HCT116 (cell line): ENCODE data around the gene TNFSF10. TPM values are rescaled to one million over a fixed set of nuclear protein-coding genes. Genes with fewer than 3 reads are reported as not detected.

Source experiments
- ATAC-seq: fragments of 200-7000 bp; cut with Tn5 transposase; 2 replicates; pipeline ENCODE4 v1.9.1; 2020; ENCODE audit warnings: mild to moderate bottlenecking, moderate library complexity
- BruUV-seq: library from RNA; stranded (reverse); fragments of 400-500 nt; replicated peaks from 2 replicates; lab custom pipeline; 2021; lab: Mats Ljungman, UMichigan
- CTCF ChIA-PET: fragments of 300-600 bp; sonication (Branson Sonifier 250); formaldehyde crosslinking; loops from one replicate; lab custom pipeline; 2021; ENCODE audit warnings: antibody characterized with exemption; lab: Charles Lee
- POLR2A ChIA-PET: fragments of 300-600, 350-600 bp; sonication (Branson Sonifier 250); formaldehyde crosslinking; loops from one replicate; lab custom pipeline; 2021; ENCODE audit warnings: antibody characterized with exemption; lab: Charles Lee
- RAD21 ChIA-PET, 2 experiments: fragments of 300-600 bp; sonication (Branson Sonifier 250); formaldehyde crosslinking; loops; one replicate each; lab custom pipeline; 2023; ENCODE audit warnings: low total read pairs in 2 of 2; ENCODE audit not compliant: uncharacterized antibody in 2 of 2, unreplicated experiment in 2 of 2, low non-redundant PET in 1 of 2; lab: Charles Lee
- DNase-seq: peaks from one replicate; pipeline ENCODE4 v3.0.0-alpha.2; 2010; ENCODE audit warnings: low read depth, low spot score
- H2AFZ ChIP-seq: fragments of 200-600 bp; shearing (Covaris generic), sonication (generic); 2 replicates; pipeline ENCODE4 v1.6.1; 2017; ENCODE audit warnings: low read depth, mixed run types, mixed read lengths, antibody characterized with exemption, low read length; ENCODE audit not compliant: poor library complexity, severe bottlenecking
- H3K27ac ChIP-seq: 2 replicates; pipeline ENCODE4 v1.5.1; 2012; ENCODE audit warnings: low read depth, low read length
- H3K27me3 ChIP-seq: fragments of 200-600 bp; sonication (generic); 2 replicates; pipeline ENCODE4 v1.6.1; 2016; ENCODE audit warnings: mixed run types, low read length, mixed read lengths; ENCODE audit not compliant: insufficient read depth
- H3K36me3 ChIP-seq, 2 experiments: fragments of 200-500 bp in 1 of 2; fragments of 200-600 bp in 1 of 2; sonication (Bioruptor generic) in 1 of 2; sonication (generic) in 1 of 2; 2 replicates each; pipeline versions ENCODE4 v1.5.1 to v1.6.1; 2014 to 2016; ENCODE audit warnings: low read length in 2 of 2, inconsistent platforms in 1 of 2, mixed read lengths in 1 of 2, mixed run types in 1 of 2; ENCODE audit not compliant: insufficient read depth in 2 of 2, control insufficient read depth in 1 of 2
- H3K4me1 ChIP-seq, 2 experiments: fragments of 200-600 bp in 1 of 2; sonication (generic) in 1 of 2; 2 replicates each; pipeline versions ENCODE4 v1.5.1 to v1.6.1; 2012 to 2017; ENCODE audit warnings: low read length in 2 of 2, inconsistent platforms in 1 of 2, mild to moderate bottlenecking in 1 of 2, mixed read lengths in 1 of 2, mixed run types in 1 of 2, moderate library complexity in 1 of 2; ENCODE audit not compliant: insufficient read depth in 2 of 2, control insufficient read depth in 1 of 2
- H3K4me2 ChIP-seq: fragments of 200-600 bp; sonication (generic); 2 replicates; pipeline ENCODE4 v1.6.1; 2017; ENCODE audit warnings: mixed run types, low read length, mixed read lengths
- H3K4me3 ChIP-seq, 2 experiments: fragments of 200-600 bp in 1 of 2; sonication (generic) in 1 of 2; replicated peaks in 1 of 2; 2 replicates each; pipeline ENCODE4 v1.5.1; 2011 to 2016; ENCODE audit warnings: low read length in 2 of 2, control low read depth in 1 of 2, low read depth in 1 of 2, mild to moderate bottlenecking in 1 of 2, mixed read lengths in 1 of 2, mixed run types in 1 of 2
- H3K79me2 ChIP-seq: fragments of 200-600 bp; sonication (generic); 2 replicates; pipeline ENCODE4 v1.6.1; 2017; ENCODE audit warnings: mild to moderate bottlenecking, mixed run types, low read length, moderate library complexity, mixed read lengths; ENCODE audit not compliant: insufficient read depth
- H3K9ac ChIP-seq: fragments of 200-600 bp; sonication (generic); 2 replicates; pipeline ENCODE4 v1.6.1; 2016; ENCODE audit warnings: low read length, mixed read lengths
- H3K9me2 ChIP-seq: fragments of 200-600 bp; sonication (generic), shearing (Covaris generic); 2 replicates; pipeline ENCODE4 v1.6.1; 2017; ENCODE audit warnings: mixed run types, mild to moderate bottlenecking, moderate library complexity; ENCODE audit not compliant: insufficient read depth
- H3K9me3 ChIP-seq, 2 experiments: fragments of 200-500 bp in 1 of 2; fragments of 200-600 bp in 1 of 2; sonication (Bioruptor generic) in 1 of 2; sonication (generic) in 1 of 2; 2 replicates each; pipeline ENCODE4 v1.6.1; 2014 to 2017; ENCODE audit warnings: low read length in 2 of 2, mixed read lengths in 2 of 2, inconsistent platforms in 1 of 2, low read depth in 1 of 2, mild to moderate bottlenecking in 1 of 2, mixed run types in 1 of 2, moderate library complexity in 1 of 2; ENCODE audit not compliant: control insufficient read depth in 1 of 2, insufficient read depth in 1 of 2
- H4K20me1 ChIP-seq: fragments of 200-600 bp; sonication (generic), shearing (Covaris generic); 2 replicates; pipeline ENCODE4 v1.6.1; 2017; ENCODE audit warnings: mixed run types, mild to moderate bottlenecking, moderate library complexity; ENCODE audit not compliant: insufficient read depth
- CBX3 ChIP-seq: IDR thresholded peaks from 2 replicates; pipeline ENCODE4 v1.6.1; 2012; ENCODE audit warnings: low read depth
- CEBPB ChIP-seq: IDR thresholded peaks from 2 replicates; pipeline ENCODE4 v1.6.1; 2012; ENCODE audit warnings: low read depth
- CTCF ChIP-seq, 3 experiments: fragments of 200-600 bp in 1 of 3; sonication (generic) in 1 of 3; IDR thresholded peaks in 2 of 3; conservative IDR thresholded peaks in 1 of 3; 2 replicates each; pipeline ENCODE4 v1.5.1; 2012 to 2017; ENCODE audit warnings: low read depth in 2 of 3, low read length in 2 of 3, antibody characterized with exemption in 1 of 3, borderline replicate concordance in 1 of 3, control low read depth in 1 of 3, mild to moderate bottlenecking in 1 of 3, mixed read lengths in 1 of 3, mixed run types in 1 of 3, moderate library complexity in 1 of 3; ENCODE audit not compliant: insufficient read depth in 1 of 3
- EGR1 ChIP-seq: IDR thresholded peaks from 2 replicates; pipeline ENCODE4 v1.6.1; 2012; ENCODE audit warnings: low read depth
- EZH2 ChIP-seq: fragments of 200-600 bp; sonication (generic); IDR thresholded peaks from 2 replicates; pipeline ENCODE4 v1.6.1; 2017; ENCODE audit warnings: antibody characterized with exemption, mixed run types
- EZH2phosphoT487 ChIP-seq: fragments of 200-600 bp; IDR thresholded peaks from 2 replicates; pipeline ENCODE4 v1.6.1; 2018; ENCODE audit warnings: antibody characterized with exemption, borderline replicate concordance
- FOSL1 ChIP-seq: IDR thresholded peaks from 2 replicates; pipeline ENCODE4 v1.6.1; 2012; ENCODE audit warnings: low read depth
- JUND ChIP-seq: IDR thresholded peaks from 2 replicates; pipeline ENCODE4 v1.6.1; 2012
- POLR2A ChIP-seq: IDR thresholded peaks from 2 replicates; pipeline ENCODE4 v1.7.0; 2011; ENCODE audit warnings: borderline replicate concordance; ENCODE audit not compliant: insufficient read depth, insufficient read length; ENCODE audit errors: extremely low read depth
- POLR2AphosphoS5 ChIP-seq: IDR thresholded peaks from 2 replicates; pipeline ENCODE4 v1.6.1; 2011; ENCODE audit warnings: mild to moderate bottlenecking, low read depth, low read length, moderate library complexity
- SIN3A ChIP-seq: IDR thresholded peaks from 2 replicates; pipeline ENCODE4 v1.6.1; 2012; ENCODE audit warnings: low read depth
- SP1 ChIP-seq: IDR thresholded peaks from 2 replicates; pipeline ENCODE4 v1.6.1; 2012; ENCODE audit warnings: low read depth
- SRF ChIP-seq: IDR thresholded peaks from 2 replicates; pipeline ENCODE4 v1.6.1; 2012; ENCODE audit warnings: low read depth
- TCF7L2 ChIP-seq: IDR thresholded peaks from 2 replicates; pipeline ENCODE4 v1.7.0; 2011; ENCODE audit warnings: borderline replicate concordance, inconsistent platforms; ENCODE audit not compliant: insufficient read depth, insufficient read length; ENCODE audit errors: extremely low read depth
- YY1 ChIP-seq: IDR thresholded peaks from 2 replicates; pipeline ENCODE4 v1.6.1; 2011; ENCODE audit warnings: low read length, low read depth, moderate library complexity, mild to moderate bottlenecking; ENCODE audit not compliant: insufficient replicate concordance; ENCODE audit errors: extremely low read depth
- ZFX ChIP-seq: fragments of 450-650 bp; IDR thresholded peaks from 2 replicates; pipeline ENCODE4 v1.6.1; 2017
- ZNF274 ChIP-seq: fragments of 200-500 bp; sonication (Bioruptor generic); IDR thresholded peaks from 2 replicates; pipeline ENCODE4 v1.6.1; 2014; ENCODE audit warnings: mild to moderate bottlenecking, low read depth, low read length, inconsistent platforms
- intact Hi-C: fragments of 100-400 bp; cut with micrococcal nuclease; formaldehyde crosslinking; loops from 2 replicates; pipeline ENCODE4 v1.10.0; 2022
- total RNA-seq: library from RNA; stranded (reverse); gene quantifications from one replicate; pipeline ENCODE4 v1.2.1, GENCODE V29; 2021; ENCODE audit not compliant: unreplicated experiment
- TF ChIP-seq, protein P1 (sequence below): IDR thresholded peaks from 2 replicates; pipeline ENCODE4 v1.6.1; 2011; ENCODE audit warnings: mild to moderate bottlenecking, low read length, moderate library complexity; ENCODE audit not compliant: insufficient replicate concordance; ENCODE audit errors: extremely low read depth
- TF ChIP-seq, protein P2 (sequence below): IDR thresholded peaks from 2 replicates; pipeline ENCODE4 v1.6.1; 2012

Gene TNFSF10
- total RNA-seq, 1 experiment from 2014 or later: 0.20 TPM

GRCh38 chr3:172569128-172570008 lies 46.1 kb upstream of the TNFSF10 start (continued):
- TF ChIP-seq, protein P1, sequence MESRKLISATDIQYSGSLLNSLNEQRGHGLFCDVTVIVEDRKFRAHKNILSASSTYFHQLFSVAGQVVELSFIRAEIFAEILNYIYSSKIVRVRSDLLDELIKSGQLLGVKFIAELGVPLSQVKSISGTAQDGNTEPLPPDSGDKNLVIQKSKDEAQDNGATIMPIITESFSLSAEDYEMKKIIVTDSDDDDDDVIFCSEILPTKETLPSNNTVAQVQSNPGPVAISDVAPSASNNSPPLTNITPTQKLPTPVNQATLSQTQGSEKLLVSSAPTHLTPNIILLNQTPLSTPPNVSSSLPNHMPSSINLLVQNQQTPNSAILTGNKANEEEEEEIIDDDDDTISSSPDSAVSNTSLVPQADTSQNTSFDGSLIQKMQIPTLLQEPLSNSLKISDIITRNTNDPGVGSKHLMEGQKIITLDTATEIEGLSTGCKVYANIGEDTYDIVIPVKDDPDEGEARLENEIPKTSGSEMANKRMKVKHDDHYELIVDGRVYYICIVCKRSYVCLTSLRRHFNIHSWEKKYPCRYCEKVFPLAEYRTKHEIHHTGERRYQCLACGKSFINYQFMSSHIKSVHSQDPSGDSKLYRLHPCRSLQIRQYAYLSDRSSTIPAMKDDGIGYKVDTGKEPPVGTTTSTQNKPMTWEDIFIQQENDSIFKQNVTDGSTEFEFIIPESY: no peak
- TF ChIP-seq TCF7L2: no peak
- no peak for TF ChIP-seq CTCF (IDR thresholded peaks at IDR 0.05 in 2 of 3, conservative IDR thresholded peaks at IDR 0.05 in 1 of 3; ENCODE audit: borderline replicate concordance in 1 of 3, insufficient read depth in 1 of 3, low read depth in 2 of 3, low read length in 2 of 3)
- no peak for TF ChIP-seq EZH2
- TF ChIP-seq FOSL1: no peak

GRCh38 chr3:172568701-172569100 lies 45.5 kb upstream of the TNFSF10 start:
- Histone ChIP-seq H3K4me1 (peaks cover 5% of the 10 kb centered on the region in 2 experiments; a peak in 3 of 4 replicates), H3K27ac (no peak overlapping the region), H3K4me3 (no peak overlapping the region), H3K36me3 (no peaks in the 10 kb centered on the region), H3K9me3 (peaks cover 3 to 4% of the 10 kb centered on the region in 2 experiments; a peak in 3 of 4 replicates), H3K9me2 (no peaks in the 10 kb centered on the region), H4K20me1 (no peaks in the 10 kb centered on the region), H2AFZ (no peak overlapping the region), H3K9ac (no peak overlapping the region), H3K27me3 (no peaks in the 10 kb centered on the region), H3K4me2 (no peak overlapping the region), H3K79me2 (no peaks in the 10 kb centered on the region)
- ChIA-PET CTCF (no interaction called here), POLR2A (no interaction called here), RAD21 (no interaction called here)
- DNase-seq (no peak), ATAC-seq (no peak)
- BruUV-seq: no TSS peak
- intact Hi-C loops: no loop called here
- TF ChIP-seq POLR2AphosphoS5 (no peak), CBX3 (no peak), TCF7L2 (no peak), ZNF274 (no peak), EGR1 (no peak), EZH2phosphoT487 (no peak), POLR2A (no peak), ZFX (no peak), YY1 (no peak), SP1 (no peak), SIN3A (no peak), FOSL1 (no peak), JUND (no peak), CEBPB (no peak), SRF (no peak)
- TF ChIP-seq, protein P1: no peak
- TF ChIP-seq, protein P2, sequence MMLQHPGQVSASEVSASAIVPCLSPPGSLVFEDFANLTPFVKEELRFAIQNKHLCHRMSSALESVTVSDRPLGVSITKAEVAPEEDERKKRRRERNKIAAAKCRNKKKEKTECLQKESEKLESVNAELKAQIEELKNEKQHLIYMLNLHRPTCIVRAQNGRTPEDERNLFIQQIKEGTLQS: no peak
